Measurements from ENCODE around the gene SDR42E1.

- TF ChIP-seq CTCF (IDR thresholded peaks at IDR 0.05) (peak; percentile 60 to 76 (median 70)), POLR2A (IDR thresholded peaks at IDR 0.05) (no peak)
Observed at GRCh38 chr16:82031116-82032084, 20.1 kb upstream of the SDR42E1 start.
